Raji (cell line): ENCODE results near the gene TBC1D5.

Experiments used
- POLR2A ChIP-seq: IDR thresholded peaks from 2 replicates; pipeline ENCODE4 v1.6.1; 2011; ENCODE audit warnings: low read depth, low read length, control low read depth; ENCODE audit not compliant: insufficient read depth

Gene TBC1D5

DNA sequence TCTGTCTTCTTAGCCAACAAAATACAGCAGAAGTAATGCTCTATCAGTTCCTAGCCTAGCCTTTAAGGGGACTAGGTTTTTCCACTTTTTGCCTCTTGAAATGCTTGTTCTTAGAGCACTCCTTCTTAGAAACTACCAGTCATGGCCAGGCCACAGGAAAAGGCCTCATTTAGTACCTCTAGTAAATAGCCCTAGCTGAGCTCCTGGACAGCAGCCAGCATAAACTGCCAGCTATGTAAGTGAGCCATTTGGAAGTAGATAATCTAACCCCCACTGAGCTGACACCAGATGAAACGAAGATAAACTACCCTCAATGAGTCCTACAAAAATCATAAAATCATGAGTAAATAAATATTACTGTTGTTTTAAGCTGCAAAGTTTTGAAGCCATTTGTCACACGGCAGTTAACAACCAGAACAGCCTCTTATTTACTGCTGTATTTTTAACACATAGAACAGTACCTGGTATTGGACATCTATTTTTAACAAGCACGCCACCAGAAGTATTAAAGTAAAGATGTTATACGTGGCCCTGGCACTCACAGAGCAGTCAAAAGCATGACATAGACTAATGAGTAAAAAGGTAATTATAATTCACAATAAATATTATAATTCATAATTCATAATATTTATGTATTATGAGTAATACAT lies 12.0 kb downstream of the TBC1D5 start:
- no peak for TF ChIP-seq POLR2A

DNA sequence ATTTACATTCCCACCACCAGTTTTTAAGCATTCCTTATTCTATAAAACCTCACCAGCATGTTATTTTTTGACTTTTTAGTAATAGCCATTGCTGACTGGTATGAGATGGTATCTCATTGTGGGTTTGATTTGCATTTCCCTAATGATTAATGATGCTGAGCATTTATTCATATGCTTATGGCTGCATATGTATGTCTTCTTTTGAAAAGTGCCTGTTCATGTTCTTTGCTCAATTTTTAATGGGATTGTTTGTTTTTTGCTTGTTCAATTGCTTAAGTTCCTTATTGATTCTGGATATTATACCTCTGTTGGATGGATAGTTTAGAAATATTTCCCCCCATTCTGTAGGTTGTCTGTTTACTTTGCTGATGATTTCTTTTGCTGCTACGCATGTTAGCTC lies 16.1 kb downstream of the TBC1D5 start:
- no peak for TF ChIP-seq POLR2A

DNA sequence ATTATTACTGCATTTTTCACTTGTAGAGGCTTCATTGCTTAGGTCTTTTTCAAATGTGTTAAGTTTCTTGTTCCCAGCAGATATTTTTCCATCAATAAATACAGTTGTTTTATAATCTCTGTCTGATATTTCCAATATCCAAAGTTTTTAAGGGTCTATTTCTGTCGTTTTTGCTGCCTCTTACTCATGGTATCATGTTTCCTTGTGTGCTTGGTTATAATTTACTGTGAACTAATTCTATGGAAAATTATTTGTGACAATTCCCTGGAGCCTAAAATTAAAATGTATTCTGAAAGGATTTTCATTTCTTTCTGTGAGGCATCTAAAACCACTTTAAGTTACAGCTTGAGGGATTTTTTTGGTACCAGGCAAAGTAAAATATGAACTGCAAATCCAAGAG lies 17.5 kb downstream of the TBC1D5 start:
- no peak for TF ChIP-seq POLR2A

DNA sequence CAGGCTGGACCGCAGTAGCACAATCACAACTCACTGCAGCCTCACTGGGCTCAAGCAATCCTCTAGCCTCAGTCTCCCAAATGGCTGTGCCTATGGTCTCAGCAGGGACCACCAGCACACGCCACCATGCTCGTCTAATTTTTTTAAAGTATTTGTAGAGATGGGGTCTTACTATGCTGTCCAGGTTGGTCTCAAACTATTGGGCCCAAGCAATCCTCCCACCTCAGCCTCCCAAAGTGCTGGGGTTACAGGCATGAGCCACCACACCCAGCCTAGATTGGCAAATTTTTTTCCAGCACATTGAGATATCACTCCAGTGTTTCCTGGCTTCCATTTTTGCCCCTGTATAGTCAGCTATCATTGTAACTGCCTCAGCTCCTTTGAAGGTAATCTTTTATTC lies 18.3 kb downstream of the TBC1D5 start:
- no peak for TF ChIP-seq POLR2A

DNA sequence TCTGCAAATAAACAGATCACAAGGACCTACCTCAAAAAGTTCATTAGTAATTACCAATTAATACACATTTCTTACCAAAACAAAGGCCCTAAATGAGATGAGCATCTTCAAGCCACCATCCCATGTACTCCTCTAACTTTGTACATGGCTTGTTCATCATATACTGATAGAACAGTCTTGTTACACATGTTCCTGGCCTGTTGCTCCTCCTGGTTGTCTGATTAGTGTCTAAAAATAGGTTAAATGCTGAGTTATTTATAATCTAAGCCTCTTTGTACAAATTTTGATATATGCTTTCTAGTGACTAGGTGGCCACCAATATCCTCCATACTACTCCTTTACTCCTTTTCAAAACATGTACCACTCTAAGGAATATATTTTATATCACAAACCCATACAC lies 25.0 kb downstream of the TBC1D5 start:
- no peak for TF ChIP-seq POLR2A

DNA sequence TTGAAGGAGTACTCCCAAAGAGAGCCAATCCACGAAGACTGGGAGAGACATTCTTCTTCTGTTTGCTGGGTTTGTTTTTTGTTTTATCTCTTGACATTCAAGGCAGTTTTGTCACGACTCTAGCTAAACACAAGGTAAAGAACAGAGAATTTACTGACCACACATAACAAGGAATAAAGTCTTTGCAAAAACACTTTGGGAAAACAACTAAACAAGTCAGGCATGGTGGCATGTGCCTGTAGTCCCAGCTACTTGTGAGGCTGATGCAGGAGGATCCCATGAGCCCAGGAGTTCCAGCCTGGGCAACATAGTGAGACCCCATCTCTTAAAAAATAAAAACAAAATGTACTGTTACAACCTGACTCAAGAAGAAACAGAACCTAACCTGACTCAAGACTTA lies 28.0 kb downstream of the TBC1D5 start:
- TF ChIP-seq POLR2A: no peak

DNA sequence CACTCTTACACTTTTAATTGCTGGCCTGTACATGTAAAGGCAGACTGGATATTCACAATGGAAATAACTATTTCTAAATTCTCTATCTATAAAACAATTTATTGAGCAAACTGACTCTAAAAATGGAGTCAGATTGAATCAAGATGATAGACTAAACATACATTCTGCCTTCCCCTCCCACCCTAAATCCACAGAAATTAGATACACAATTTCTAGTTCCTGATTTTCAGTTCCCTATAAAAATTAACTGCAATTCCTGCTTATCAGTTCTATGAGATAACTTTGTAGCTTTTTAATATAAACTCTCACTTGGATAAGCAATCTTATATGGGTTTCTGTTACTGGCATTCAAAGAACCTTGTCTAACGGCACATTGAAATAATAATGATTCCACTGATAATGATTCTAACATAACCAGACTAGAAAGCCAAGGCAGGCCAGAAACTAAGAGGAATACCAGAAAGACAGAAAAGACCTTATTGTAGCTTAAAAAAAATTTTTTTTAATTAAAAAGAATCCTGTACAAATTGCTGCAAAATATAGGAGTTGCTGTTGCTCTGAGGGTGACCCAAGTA lies 33.1 kb downstream of the TBC1D5 start:
- TF ChIP-seq POLR2A: no peak

DNA sequence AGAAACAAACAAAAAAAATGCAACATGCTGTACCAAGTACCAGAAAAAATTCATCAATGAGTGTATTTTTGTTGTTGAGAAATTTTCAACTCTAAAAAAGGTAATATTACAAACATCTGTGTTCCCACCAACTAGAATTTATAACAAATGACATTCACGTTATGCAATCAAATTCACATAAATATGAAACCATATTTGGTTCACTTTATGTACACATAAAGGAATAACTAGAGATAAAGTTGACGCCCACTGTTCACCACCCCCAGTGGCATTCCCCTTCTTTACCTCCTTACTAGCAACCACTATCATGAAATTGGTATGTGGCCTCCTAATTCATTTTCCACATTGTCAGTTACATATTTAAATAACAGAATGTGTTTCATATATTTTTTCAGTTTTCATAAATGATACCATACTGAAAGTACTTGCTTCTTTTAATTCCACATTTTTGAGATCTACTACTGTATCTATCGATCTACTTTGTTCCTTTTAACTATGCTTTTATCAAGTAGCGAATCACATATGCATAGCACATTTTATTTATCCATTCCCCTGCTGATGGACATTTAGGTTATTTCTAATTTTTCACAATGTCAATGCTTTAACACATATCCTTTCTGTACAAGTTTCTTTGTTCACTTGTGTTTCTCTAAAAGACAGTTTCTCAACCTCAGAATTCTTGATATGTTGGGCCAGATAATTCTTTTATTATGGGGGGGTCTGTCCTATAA lies 34.5 kb downstream of the TBC1D5 start:
- no peak for TF ChIP-seq POLR2A

DNA sequence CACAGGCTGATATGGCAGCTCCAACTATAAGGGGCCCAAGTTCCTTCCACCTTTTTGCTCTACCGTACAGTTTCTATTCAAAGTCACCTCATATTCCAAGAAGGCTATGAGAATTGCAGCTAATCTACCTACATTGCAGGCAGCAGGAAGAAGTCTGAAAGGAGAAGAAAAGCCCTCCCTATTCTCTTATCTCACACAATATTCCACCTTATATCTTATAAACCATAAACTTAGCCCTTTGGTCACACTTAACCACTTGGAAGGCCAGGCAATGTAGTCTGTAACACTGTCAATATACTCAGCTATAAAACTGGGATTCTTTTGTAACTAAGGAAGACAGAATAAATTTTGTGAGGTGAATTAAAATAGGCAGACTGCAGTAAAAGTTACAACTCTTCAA lies 54.9 kb downstream of the TBC1D5 start:
- TF ChIP-seq POLR2A: no peak

DNA sequence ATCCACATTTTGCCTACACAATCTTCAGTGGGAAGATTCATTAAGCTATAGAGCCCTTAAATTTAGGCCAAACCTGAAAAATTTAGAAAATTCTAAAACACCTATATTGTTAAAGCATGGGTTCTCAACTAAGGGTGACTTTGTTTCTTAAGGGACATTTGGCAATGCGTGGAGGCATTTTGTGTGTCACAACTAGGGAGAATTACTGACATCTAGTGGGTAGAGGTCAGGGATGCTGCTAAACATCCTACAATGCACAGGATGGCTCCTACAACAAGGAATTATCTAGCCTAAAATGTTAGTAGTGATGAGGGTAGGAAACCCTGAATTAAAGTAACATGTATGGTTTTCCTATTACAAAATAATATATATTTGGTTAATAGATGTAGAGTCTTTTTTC lies 55.8 kb downstream of the TBC1D5 start:
- no peak for TF ChIP-seq POLR2A

DNA sequence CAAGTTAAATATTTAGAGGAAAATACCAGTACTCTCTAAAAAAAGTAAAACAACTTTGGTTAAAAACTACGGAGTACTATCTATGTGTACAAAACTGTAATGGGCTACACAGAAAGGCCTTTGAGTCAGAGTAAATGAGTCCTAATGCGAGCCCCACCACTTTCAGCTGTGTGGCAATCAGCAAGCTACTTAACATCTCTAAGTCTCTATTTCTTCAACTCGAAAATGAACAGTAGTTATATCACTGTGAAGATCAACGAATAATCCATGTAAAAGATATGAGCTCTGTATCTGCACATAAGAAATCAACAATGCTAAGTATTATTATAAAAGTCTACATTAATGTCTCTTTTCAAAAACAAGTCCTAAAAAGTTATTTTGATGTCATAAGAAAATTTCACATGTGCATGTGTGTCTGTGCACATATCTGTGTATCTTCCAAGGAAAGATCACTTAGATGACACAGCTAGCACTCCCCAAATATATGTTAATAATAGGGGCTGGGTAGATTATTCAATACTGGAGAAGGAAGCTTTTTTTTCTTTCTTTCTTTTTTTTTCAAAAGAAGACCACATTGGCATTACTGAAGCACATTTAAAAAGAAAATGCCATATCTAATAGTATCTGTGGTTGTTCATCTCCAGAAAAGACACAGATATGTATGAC lies 58.8 kb downstream of the TBC1D5 start:
- TF ChIP-seq POLR2A: no peak

DNA sequence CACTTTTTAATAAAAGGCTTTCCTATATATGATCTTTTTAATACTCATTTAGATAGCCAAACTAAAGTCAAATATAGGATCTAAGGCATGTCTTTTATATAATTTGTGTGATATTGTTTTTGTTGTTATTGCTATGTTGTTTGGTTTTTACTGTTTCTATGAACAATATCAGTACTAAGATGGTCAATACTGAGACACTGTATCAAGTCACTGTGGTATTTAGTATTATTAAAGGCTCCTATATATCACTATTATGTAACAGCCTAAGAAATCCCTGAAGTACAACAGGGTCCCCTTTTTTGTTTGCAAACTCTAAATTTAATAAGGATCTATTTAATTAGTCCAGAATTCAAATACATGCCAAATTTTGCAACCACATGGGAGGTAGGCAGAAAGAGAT lies 61.9 kb downstream of the TBC1D5 start:
- TF ChIP-seq POLR2A: no peak

DNA sequence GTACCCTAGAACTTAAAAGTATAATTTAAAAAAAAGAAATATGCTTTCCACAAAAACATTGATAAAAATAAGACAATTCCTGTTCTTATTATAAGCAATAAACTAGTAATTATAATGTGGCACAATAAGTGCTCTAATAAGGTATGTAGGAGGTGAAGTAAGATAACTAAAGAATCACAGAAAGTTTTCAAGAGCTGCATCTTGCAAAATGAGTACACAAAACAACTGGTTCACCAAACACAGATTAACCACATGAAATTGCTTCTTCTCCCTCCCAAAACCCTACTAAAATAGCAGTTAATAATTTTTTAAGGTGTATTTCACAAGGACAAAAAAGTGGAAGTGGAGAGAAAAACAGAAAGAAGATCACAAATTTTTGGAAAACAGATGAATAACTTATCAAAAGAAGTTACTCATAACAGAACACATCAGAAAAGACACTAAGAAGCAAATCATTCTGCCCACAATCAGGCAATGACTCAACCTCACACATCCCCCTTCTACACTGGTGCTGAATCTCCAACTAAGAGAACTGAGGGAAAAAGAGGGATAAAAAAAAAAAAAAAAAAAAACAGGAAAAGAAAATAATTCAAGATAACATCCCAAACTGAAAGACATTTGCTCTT lies 64.2 kb downstream of the TBC1D5 start:
- TF ChIP-seq POLR2A: no peak

DNA sequence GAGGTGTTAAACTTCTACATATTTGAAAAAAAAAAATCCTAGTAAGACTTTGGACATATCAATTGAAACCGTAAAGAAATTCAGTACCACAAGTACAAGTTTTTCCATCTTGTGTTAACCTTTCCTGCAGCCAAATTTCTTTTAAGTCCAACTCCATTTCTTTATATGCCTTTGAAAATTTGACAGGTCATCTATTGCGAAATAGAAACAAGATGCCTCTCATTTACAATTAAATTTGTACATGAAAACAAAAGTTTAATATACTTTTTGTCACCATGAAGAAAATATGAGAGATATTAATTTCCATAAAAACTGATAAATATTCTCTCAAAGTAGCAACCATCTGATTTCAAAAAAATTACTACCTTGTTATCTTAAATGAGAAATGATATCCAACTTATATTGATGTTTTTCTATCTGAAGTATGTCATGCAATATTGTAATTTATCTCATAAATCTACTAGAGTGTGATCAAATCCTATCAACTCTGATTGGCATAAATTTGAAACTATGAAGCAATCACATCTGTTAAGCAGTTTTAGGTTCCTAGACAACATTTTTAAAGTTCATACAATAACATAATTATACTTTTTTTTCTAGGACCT lies 68.2 kb downstream of the TBC1D5 start:
- TF ChIP-seq POLR2A: no peak

DNA sequence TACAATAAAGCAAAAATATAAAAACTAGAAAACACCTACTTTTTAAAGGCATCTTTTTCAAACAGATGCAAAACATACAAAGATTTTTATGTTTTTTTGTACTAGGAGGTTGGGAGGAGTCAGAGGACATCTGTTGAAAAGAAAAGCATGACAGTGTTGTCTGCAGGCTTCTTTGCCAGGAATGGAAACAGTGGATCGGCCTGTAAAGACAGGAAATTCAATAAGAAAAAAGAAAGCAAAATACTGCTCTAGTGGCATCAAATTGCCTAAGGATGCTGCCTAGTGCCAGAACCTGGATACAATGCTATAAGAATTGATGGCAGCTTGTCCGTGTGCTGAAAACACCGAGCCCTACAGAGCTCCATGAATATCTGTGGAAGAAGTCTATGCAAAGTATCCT lies 69.9 kb downstream of the TBC1D5 start:
- no peak for TF ChIP-seq POLR2A
